ENCODE results near the gene ETS1.

The ETS1 gene

DNA sequence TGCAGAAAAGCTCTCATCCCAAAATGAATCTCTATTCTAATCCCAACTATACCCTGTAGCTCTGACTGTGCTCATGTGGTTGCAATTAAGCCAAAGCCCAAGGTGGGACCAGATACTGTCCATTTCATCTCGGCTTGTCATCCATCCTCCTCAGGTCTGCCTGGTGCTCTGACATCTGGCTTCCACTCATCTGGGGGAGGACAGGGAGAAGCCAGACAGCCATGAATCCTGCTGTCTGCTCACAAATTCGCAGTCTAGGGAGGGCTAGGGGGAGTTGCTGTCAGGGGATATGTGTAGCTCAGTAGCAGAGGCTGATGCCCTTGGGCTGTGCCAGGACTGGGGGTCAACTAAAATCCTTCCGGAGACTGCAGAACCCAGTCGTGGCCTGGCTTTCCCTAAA lies 167.1 kb downstream of the ETS1 start:
- TF ChIP-seq TCF12 (IDR thresholded peaks at IDR 0.05; ENCODE audit: low read depth) (no peak), CREB1 (IDR thresholded peaks at IDR 0.05; ENCODE audit: low read depth) (no peak), EP300 (IDR thresholded peaks at IDR 0.05; ENCODE audit: borderline replicate concordance) (no peak), TAF1 (IDR thresholded peaks at IDR 0.05; ENCODE audit: low read depth) (no peak), RAD21 (IDR thresholded peaks at IDR 0.05; ENCODE audit: low read depth) (no peak), ZBTB7A (IDR thresholded peaks at IDR 0.05; ENCODE audit: low read depth) (no peak), YY1 (IDR thresholded peaks at IDR 0.05; ENCODE audit: low read depth) (no peak), NFIC (IDR thresholded peaks at IDR 0.05) (no peak), FOXM1 (IDR thresholded peaks at IDR 0.05; ENCODE audit: borderline replicate concordance, low read depth) (no peak), EGR1 (IDR thresholded peaks at IDR 0.05) (no peak), TEAD4 (IDR thresholded peaks at IDR 0.05) (no peak), CEBPB (IDR thresholded peaks at IDR 0.05) (no peak)
- TF ChIP-seq, protein P1, sequence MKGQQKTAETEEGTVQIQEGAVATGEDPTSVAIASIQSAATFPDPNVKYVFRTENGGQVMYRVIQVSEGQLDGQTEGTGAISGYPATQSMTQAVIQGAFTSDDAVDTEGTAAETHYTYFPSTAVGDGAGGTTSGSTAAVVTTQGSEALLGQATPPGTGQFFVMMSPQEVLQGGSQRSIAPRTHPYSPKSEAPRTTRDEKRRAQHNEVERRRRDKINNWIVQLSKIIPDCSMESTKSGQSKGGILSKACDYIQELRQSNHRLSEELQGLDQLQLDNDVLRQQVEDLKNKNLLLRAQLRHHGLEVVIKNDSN (IDR thresholded peaks at IDR 0.05): no peak
- TF ChIP-seq, protein P2, sequence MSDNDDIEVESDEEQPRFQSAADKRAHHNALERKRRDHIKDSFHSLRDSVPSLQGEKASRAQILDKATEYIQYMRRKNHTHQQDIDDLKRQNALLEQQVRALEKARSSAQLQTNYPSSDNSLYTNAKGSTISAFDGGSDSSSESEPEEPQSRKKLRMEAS (IDR thresholded peaks at IDR 0.05): no peak
- TF ChIP-seq, protein P3, sequence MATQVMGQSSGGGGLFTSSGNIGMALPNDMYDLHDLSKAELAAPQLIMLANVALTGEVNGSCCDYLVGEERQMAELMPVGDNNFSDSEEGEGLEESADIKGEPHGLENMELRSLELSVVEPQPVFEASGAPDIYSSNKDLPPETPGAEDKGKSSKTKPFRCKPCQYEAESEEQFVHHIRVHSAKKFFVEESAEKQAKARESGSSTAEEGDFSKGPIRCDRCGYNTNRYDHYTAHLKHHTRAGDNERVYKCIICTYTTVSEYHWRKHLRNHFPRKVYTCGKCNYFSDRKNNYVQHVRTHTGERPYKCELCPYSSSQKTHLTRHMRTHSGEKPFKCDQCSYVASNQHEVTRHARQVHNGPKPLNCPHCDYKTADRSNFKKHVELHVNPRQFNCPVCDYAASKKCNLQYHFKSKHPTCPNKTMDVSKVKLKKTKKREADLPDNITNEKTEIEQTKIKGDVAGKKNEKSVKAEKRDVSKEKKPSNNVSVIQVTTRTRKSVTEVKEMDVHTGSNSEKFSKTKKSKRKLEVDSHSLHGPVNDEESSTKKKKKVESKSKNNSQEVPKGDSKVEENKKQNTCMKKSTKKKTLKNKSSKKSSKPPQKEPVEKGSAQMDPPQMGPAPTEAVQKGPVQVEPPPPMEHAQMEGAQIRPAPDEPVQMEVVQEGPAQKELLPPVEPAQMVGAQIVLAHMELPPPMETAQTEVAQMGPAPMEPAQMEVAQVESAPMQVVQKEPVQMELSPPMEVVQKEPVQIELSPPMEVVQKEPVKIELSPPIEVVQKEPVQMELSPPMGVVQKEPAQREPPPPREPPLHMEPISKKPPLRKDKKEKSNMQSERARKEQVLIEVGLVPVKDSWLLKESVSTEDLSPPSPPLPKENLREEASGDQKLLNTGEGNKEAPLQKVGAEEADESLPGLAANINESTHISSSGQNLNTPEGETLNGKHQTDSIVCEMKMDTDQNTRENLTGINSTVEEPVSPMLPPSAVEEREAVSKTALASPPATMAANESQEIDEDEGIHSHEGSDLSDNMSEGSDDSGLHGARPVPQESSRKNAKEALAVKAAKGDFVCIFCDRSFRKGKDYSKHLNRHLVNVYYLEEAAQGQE (IDR thresholded peaks at IDR 0.05; ENCODE audit: low read depth): no peak

DNA sequence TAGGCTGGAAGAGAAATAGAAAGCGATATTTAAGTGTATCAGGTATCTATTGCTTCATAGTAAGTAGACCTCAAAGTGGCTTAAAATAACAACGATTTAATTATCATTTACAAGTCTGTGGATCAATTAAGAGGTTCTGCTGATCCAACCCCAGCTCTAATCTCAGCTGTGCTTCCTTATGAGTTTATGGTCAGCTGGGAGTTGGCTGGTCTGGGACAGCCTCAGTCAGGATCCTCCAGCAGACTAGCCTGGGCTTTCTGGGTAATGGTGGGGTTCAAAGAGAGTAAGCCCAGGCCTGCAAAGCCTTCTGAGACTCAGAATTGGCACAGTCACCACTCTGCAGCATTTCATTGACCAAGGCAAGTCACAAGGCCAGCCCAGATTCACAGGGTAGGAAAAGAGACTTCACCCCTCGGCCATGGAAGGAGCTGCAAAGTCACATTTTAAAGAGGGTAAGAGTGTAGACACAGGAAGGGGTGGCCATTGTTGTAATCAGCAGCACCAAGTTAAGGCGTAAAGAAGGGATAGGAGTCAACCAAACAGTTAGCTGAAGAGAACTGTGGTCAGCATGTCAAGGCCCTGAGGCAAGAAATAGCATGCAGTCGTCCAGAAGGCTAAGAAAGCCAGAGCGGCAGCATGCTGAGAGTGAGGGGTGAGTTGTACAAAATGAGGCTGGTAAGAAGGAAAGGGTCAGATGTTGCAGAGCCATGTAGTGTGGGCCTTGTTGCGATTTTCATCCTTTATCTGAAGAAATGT lies 168.2 kb downstream of the ETS1 start:
- TF ChIP-seq, protein P2 (IDR thresholded peaks at IDR 0.05): no peak
- no peak for TF ChIP-seq RAD21 (IDR thresholded peaks at IDR 0.05; ENCODE audit: low read depth)
- TF ChIP-seq EGR1 (IDR thresholded peaks at IDR 0.05): no peak
- no peak for TF ChIP-seq ZBTB7A (IDR thresholded peaks at IDR 0.05; ENCODE audit: low read depth)
- TF ChIP-seq TCF12 (IDR thresholded peaks at IDR 0.05; ENCODE audit: low read depth): no peak
- TF ChIP-seq EP300 (IDR thresholded peaks at IDR 0.05; ENCODE audit: borderline replicate concordance): no peak
- TF ChIP-seq TEAD4 (IDR thresholded peaks at IDR 0.05): no peak
- TF ChIP-seq, protein P3 (IDR thresholded peaks at IDR 0.05; ENCODE audit: low read depth): no peak
- no peak for TF ChIP-seq YY1 (IDR thresholded peaks at IDR 0.05; ENCODE audit: low read depth)
- TF ChIP-seq NFIC (IDR thresholded peaks at IDR 0.05): no peak
- TF ChIP-seq, protein P1 (IDR thresholded peaks at IDR 0.05): no peak
- TF ChIP-seq TAF1 (IDR thresholded peaks at IDR 0.05; ENCODE audit: low read depth): no peak
- TF ChIP-seq CREB1 (IDR thresholded peaks at IDR 0.05; ENCODE audit: low read depth): no peak
- no peak for TF ChIP-seq CEBPB (IDR thresholded peaks at IDR 0.05)
- TF ChIP-seq FOXM1 (IDR thresholded peaks at IDR 0.05; ENCODE audit: borderline replicate concordance, low read depth): no peak

DNA sequence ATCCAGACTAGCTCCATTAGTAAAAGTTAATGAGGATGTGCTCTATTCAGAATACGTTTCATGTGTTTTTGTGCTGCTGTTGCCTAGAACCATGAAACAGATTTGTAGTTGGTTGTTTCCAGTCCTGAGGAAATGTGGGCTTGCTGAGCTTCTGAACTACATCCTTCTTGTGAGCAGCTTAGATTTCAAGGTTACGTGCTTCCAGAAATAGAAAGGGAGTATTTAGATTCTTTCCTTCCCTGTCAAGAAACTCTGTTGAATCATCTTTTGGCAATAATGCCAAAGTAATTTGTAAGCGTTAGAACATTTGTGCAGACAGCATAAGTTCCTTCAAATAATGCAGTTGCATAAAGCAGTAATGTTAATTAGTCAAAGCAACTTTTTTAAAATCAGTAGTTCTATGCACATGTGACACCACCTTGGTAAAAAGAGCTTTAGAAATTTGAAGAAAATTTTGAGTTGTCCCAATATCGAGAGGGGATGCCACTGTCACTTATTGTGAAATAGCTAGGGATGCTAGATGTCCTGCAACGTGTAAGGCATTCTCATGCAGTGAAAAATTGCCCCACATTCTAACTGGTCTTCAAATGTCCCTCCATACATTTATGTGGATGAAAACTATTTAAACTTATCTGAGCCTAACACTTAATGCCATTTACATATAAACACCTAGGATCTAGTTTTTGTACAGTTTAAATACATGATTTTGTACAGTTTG lies 169.6 kb downstream of the ETS1 start:
- no peak for TF ChIP-seq RAD21 (IDR thresholded peaks at IDR 0.05; ENCODE audit: low read depth)

DNA sequence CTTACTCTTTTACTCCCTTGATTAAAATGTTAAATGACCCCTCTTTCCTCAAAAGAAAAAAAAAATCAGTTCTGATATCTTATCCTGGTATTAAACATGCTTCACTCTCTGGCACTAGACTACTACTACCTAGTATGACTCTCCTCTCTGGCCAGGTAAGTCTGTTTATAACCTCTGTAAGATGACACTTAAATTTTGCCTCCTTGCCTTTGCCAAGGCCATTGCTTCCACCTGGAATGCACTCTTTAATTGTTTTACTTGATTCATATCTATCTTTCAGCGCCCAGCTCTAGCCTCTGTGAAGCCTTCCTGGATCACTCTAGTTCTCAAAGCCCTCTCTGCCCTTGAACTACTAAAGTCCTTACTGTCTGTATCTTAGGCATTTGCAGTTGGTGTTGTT lies 170.4 kb downstream of the ETS1 start:
- TF ChIP-seq, protein P1 (IDR thresholded peaks at IDR 0.05): no peak
- TF ChIP-seq CREB1 (IDR thresholded peaks at IDR 0.05; ENCODE audit: low read depth) (no peak), TCF12 (IDR thresholded peaks at IDR 0.05; ENCODE audit: low read depth) (no peak), NFIC (IDR thresholded peaks at IDR 0.05) (no peak), EGR1 (IDR thresholded peaks at IDR 0.05) (no peak)

DNA sequence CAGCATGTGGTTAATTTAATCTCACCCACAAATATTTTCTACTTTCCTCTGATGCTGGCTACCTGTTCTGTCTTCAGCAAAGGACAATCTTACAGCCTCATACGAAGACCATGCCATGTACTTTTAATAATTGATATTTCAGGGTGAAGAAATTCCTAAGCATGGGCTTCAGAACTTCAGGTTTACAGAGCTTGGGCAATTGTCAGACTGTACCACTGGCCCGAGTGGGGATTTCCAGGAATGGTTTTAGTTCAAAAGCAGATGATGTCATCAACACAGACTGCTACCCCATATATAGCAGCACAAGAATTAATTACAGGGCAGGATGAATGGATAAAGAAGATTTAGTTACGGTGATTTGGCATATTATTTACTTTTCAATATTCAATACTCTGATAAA lies 171.8 kb downstream of the ETS1 start:
- TF ChIP-seq, protein P2 (IDR thresholded peaks at IDR 0.05): no peak
- TF ChIP-seq, protein P1 (IDR thresholded peaks at IDR 0.05): no peak
- TF ChIP-seq CEBPB (IDR thresholded peaks at IDR 0.05): no peak
- no peak for TF ChIP-seq YY1 (IDR thresholded peaks at IDR 0.05; ENCODE audit: low read depth)
- no peak for TF ChIP-seq EGR1 (IDR thresholded peaks at IDR 0.05)
- no peak for TF ChIP-seq ZBTB7A (IDR thresholded peaks at IDR 0.05; ENCODE audit: low read depth)
- no peak for TF ChIP-seq EP300 (IDR thresholded peaks at IDR 0.05; ENCODE audit: borderline replicate concordance)
- TF ChIP-seq CREB1 (IDR thresholded peaks at IDR 0.05; ENCODE audit: low read depth): no peak
- TF ChIP-seq TCF12 (IDR thresholded peaks at IDR 0.05; ENCODE audit: low read depth): no peak
- TF ChIP-seq NFIC (IDR thresholded peaks at IDR 0.05): no peak
- no peak for TF ChIP-seq TAF1 (IDR thresholded peaks at IDR 0.05; ENCODE audit: low read depth)
- no peak for TF ChIP-seq TEAD4 (IDR thresholded peaks at IDR 0.05)
- TF ChIP-seq RAD21 (IDR thresholded peaks at IDR 0.05; ENCODE audit: low read depth): no peak
- no peak for TF ChIP-seq FOXM1 (IDR thresholded peaks at IDR 0.05; ENCODE audit: borderline replicate concordance, low read depth)

Data from Ishikawa (cell line).